RWPE2 (cell line): ENCODE measurements around the gene ZNF91.
"Not testable (repeated sequence)": the region's sequence is repeated elsewhere in the genome, so short reads cannot be mapped to it uniquely, and the experiment has no call there.

Experiments
- ATAC-seq: fragments of 200-7000 bp; cut with Tn5 transposase; 3 replicates; pipeline ENCODE4 v1.9.1; 2021; ENCODE audit warnings: low read depth
- DNase-seq: peaks from one replicate; pipeline ENCODE4 v3.0.0-alpha.2; 2020; ENCODE audit warnings: low spot score
- H3K27ac ChIP-seq: fragments of 450-650 bp; 2 replicates; pipeline ENCODE4 v1.5.1; 2017; ENCODE audit warnings: mild to moderate bottlenecking; ENCODE audit not compliant: poor library complexity, severe bottlenecking
- H3K27me3 ChIP-seq: fragments of 250-450 bp; sonication (Bioruptor Pico); 2 replicates; pipeline ENCODE4 v1.5.1; 2021; ENCODE audit warnings: mild to moderate bottlenecking, moderate library complexity; ENCODE audit not compliant: insufficient read depth, poor library complexity, severe bottlenecking
- H3K36me3 ChIP-seq: fragments of 250-450 bp; sonication (Bioruptor Pico); 2 replicates; pipeline ENCODE4 v1.5.1; 2020; ENCODE audit warnings: low read depth, mild to moderate bottlenecking, moderate library complexity
- H3K4me1 ChIP-seq: fragments of 250-450 bp; sonication (Bioruptor Pico); 2 replicates; pipeline ENCODE4 v1.5.1; 2021; ENCODE audit warnings: mild to moderate bottlenecking, moderate library complexity; ENCODE audit not compliant: insufficient read depth, poor library complexity, severe bottlenecking
- H3K4me3 ChIP-seq: fragments of 250-450 bp; sonication (Bioruptor Pico); 2 replicates; pipeline ENCODE4 v1.5.1; 2021; ENCODE audit warnings: mild to moderate bottlenecking, moderate library complexity; ENCODE audit not compliant: severe bottlenecking
- H3K9me3 ChIP-seq: fragments of 250-450 bp; sonication (Bioruptor Pico); 2 replicates; pipeline ENCODE4 v1.5.1; 2021; ENCODE audit warnings: mild to moderate bottlenecking, moderate library complexity; ENCODE audit not compliant: severe bottlenecking
- TF ChIP-seq, protein P1 (sequence below): fragments of 450-650 bp; IDR thresholded peaks from one replicate; pipeline ENCODE4 v1.5.1; 2017; ENCODE audit warnings: mild to moderate bottlenecking, moderate library complexity; ENCODE audit not compliant: poor library complexity, severe bottlenecking

ZNF91 gene

GRCh38 chr19:23345838-23346237, 49.4 kb downstream of the ZNF91 start:
- Histone ChIP-seq H3K27ac (no peak overlapping the region), H3K4me1 (no peaks in the 10 kb centered on the region), H3K9me3 (peaks cover 26% of the 10 kb centered on the region), H3K27me3 (no peaks in the 10 kb centered on the region), H3K36me3 (peaks cover 87% of the 10 kb centered on the region), H3K4me3 (no peak overlapping the region)
- DNase-seq (no peak), ATAC-seq (no peak)
- TF ChIP-seq, protein P1, sequence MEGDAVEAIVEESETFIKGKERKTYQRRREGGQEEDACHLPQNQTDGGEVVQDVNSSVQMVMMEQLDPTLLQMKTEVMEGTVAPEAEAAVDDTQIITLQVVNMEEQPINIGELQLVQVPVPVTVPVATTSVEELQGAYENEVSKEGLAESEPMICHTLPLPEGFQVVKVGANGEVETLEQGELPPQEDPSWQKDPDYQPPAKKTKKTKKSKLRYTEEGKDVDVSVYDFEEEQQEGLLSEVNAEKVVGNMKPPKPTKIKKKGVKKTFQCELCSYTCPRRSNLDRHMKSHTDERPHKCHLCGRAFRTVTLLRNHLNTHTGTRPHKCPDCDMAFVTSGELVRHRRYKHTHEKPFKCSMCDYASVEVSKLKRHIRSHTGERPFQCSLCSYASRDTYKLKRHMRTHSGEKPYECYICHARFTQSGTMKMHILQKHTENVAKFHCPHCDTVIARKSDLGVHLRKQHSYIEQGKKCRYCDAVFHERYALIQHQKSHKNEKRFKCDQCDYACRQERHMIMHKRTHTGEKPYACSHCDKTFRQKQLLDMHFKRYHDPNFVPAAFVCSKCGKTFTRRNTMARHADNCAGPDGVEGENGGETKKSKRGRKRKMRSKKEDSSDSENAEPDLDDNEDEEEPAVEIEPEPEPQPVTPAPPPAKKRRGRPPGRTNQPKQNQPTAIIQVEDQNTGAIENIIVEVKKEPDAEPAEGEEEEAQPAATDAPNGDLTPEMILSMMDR: no peak

GRCh38 chr19:23343434-23344010, 51.7 kb downstream of the ZNF91 start:
- TF ChIP-seq, protein P1: no peak
- Histone ChIP-seq H3K27ac (no peak overlapping the region), H3K36me3 (peaks cover 66% of the 10 kb centered on the region), H3K4me1 (no peaks in the 10 kb centered on the region), H3K9me3 (peaks cover 21% of the 10 kb centered on the region), H3K27me3 (no peaks in the 10 kb centered on the region), H3K4me3 (no peak overlapping the region)
- DNase-seq: no peak
- ATAC-seq: no peak

DNA sequence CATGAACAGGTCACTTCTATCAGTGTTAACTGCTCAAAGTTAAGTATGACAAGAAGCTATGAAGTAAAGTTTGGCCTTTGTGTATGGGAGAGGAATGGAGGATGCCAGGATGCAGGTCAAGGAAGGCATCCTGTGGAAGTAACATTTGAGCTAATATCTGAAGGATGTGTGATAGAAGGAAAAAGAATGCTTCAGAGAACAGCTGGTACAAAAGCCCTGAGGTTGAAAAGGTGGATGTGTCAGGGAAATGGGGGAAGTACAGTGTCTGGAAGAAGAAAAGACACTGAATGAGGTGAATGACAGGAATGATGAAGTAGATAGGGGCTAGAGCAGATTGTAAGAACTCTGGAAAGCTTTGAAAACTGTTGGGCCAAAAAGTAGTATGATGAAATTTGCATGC, 67.1 kb downstream of the ZNF91 start:
- Histone ChIP-seq H3K27me3 (no peaks in the 10 kb centered on the region), H3K4me1 (no peaks in the 10 kb centered on the region), H3K4me3 (no peak overlapping the region), H3K27ac (no peak overlapping the region), H3K36me3 (peaks cover 16% of the 10 kb centered on the region), H3K9me3 (peaks cover 4% of the 10 kb centered on the region)
- ATAC-seq: no peak
- DNase-seq: no peak
- TF ChIP-seq, protein P1: no peak

- no peak for DNase-seq
- H3K4me1 ChIP-seq: no peaks in the 10 kb centered on the region
- H3K27me3 ChIP-seq: no peaks in the 10 kb centered on the region
- ATAC-seq: peak; percentile 22; the same call in 2 of the 3 replicates
- no peaks in the 10 kb centered on the region for H3K36me3 ChIP-seq
- no peak overlapping the region for H3K27ac ChIP-seq
- H3K9me3 ChIP-seq: peaks cover 2% of the 10 kb centered on the region
- TF ChIP-seq, protein P1: no peak
- no peak overlapping the region for H3K4me3 ChIP-seq
These were observed 73.2 kb downstream of the ZNF91 start for GRCh38 chr19:23321953-23322549.

DNA sequence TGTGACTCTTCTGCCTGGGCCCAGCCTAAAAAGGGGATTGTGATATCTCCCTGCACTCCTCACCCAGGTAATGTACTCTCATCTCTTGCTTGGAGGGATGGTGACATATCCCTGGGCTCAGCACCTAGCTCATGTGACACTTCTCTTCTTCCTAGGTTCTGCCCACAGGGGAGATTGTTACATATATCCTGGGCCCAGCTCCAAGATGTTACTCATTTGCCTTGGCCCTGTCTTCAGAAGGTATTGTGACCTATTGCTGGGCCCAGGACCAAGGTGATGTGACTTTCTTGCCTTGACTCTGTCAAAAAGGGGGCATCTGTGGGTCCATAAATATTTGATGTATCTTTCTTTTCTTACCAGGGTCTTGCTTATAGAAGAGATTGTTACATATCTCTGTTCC, 73.9 kb downstream of the ZNF91 start:
- not testable (repeated sequence) for H3K9me3 ChIP-seq, DNase-seq, H3K4me3 ChIP-seq, H3K27ac ChIP-seq, H3K4me1 ChIP-seq, H3K36me3 ChIP-seq, H3K27me3 ChIP-seq
- ATAC-seq: 0 out of 3 replicates have a peak, but pooled peaks have one; percentile 8

- H3K27ac ChIP-seq, H3K27me3 ChIP-seq, H3K36me3 ChIP-seq, H3K4me1 ChIP-seq, DNase-seq, ATAC-seq, H3K4me3 ChIP-seq, H3K9me3 ChIP-seq: not testable (repeated sequence)
These were observed 75.7 kb downstream of the ZNF91 start for GRCh38 chr19:23319571-23319970.

GRCh38 chr19:23318941-23319340, 76.3 kb downstream of the ZNF91 start:
- ATAC-seq, H3K4me3 ChIP-seq, H3K27ac ChIP-seq, DNase-seq, H3K36me3 ChIP-seq, H3K27me3 ChIP-seq, H3K4me1 ChIP-seq, H3K9me3 ChIP-seq: not testable (repeated sequence)
